ENCODE measurements around the gene MORF4L1. TPM values are rescaled to one million over a fixed set of nuclear protein-coding genes. Genes with fewer than 3 reads are reported as not detected.
"Not testable (repeated sequence)": the region's sequence is repeated elsewhere in the genome, so short reads cannot be mapped to it uniquely, and the experiment has no call there.

The MORF4L1 gene
- total and polyA plus RNA-seq, 2 donors (not counting 1 experiment from before 2014, with no cell fraction given): 268 to 710 TPM

DNA sequence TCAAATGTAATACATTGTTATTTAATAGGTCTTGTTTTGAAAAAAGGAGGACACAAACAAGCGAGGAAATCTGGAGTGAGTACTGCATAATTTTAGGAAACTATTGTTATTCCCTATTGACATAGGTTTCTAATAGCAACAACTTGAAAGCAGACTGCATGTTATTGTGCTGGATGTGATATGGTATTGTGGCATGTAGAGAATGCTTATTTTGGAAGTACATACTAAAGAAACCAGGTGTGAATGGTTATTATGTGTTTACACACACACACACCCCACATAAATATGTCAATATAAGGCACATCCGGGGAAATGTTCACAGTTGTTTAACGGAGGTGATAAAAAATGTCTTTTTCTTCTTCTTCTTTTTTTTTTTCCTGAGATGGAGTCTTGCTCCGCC lies 5.9 kb upstream of the MORF4L1 start:
- no peaks in the 10 kb centered on the region for H3K36me3 ChIP-seq (ENCODE audit: control insufficient read depth, insufficient read depth, low read length)
- no peak overlapping the region for H2AFZ ChIP-seq (ENCODE audit: low read length)
- no peaks in the 10 kb centered on the region for H3K27me3 ChIP-seq (ENCODE audit: control insufficient read depth, insufficient read depth, low read length)
- H3K9ac ChIP-seq (ENCODE audit: insufficient read depth, low read length): no peak overlapping the region
- no peaks in the 10 kb centered on the region for H3K79me2 ChIP-seq (ENCODE audit: control insufficient read depth, insufficient read depth, low read length)
- H3K4me2 ChIP-seq (ENCODE audit: extremely low read depth, insufficient read depth, low read length): no peak overlapping the region
- H3K27ac ChIP-seq (ENCODE audit: insufficient read depth, low read length): no peak overlapping the region
- H4K20me1 ChIP-seq (ENCODE audit: control insufficient read depth, extremely low read depth, insufficient read depth, low read length): no peaks in the 10 kb centered on the region
- no peak overlapping the region for H3K4me3 ChIP-seq (replicated peaks in 1 of 4; ENCODE audit: control extremely low read depth in 1 of 4, insufficient read depth in 1 of 4, low read depth in 3 of 4, low read length in 4 of 4)
- no peaks in the 10 kb centered on the region for H3K9me3 ChIP-seq (ENCODE audit: control insufficient read depth, insufficient read depth, low read depth, low read length)
- DNase-seq (ENCODE audit: low read depth in 2 of 2): no peak
- TF ChIP-seq, protein P1, sequence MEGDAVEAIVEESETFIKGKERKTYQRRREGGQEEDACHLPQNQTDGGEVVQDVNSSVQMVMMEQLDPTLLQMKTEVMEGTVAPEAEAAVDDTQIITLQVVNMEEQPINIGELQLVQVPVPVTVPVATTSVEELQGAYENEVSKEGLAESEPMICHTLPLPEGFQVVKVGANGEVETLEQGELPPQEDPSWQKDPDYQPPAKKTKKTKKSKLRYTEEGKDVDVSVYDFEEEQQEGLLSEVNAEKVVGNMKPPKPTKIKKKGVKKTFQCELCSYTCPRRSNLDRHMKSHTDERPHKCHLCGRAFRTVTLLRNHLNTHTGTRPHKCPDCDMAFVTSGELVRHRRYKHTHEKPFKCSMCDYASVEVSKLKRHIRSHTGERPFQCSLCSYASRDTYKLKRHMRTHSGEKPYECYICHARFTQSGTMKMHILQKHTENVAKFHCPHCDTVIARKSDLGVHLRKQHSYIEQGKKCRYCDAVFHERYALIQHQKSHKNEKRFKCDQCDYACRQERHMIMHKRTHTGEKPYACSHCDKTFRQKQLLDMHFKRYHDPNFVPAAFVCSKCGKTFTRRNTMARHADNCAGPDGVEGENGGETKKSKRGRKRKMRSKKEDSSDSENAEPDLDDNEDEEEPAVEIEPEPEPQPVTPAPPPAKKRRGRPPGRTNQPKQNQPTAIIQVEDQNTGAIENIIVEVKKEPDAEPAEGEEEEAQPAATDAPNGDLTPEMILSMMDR (conservative IDR thresholded peaks at IDR 0.05 in 1 of 2, IDR thresholded peaks at IDR 0.05 in 1 of 2; ENCODE audit: low read depth in 1 of 2, low read length in 2 of 2): no peak
- no peaks in the 10 kb centered on the region for H3K4me1 ChIP-seq (ENCODE audit: control insufficient read depth, extremely low read depth, insufficient read depth, low read length)

DNA sequence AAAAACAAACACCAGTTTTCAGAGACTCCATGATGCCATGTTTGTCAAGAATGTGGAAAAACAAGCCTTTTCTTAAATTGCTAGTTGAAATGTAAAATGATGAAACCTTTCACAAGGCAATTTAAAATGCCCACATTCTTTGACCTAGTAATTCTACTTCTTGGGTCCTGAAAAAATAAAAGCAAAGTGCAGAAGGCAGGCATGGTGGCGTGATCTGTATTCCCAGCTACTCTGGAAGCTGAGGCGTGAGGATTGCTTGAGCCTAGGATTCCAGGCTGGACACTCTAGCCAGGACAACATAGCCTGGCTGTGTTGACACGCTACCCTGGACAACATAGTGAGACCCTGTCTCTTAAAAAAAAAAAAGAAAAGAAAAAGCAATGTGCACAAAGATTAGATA lies 4.3 kb upstream of the MORF4L1 start:
- H4K20me1 ChIP-seq (ENCODE audit: control insufficient read depth, extremely low read depth, insufficient read depth, low read length): no peaks in the 10 kb centered on the region
- no peak overlapping the region for H3K4me2 ChIP-seq (ENCODE audit: extremely low read depth, insufficient read depth, low read length)
- no peaks in the 10 kb centered on the region for H3K27me3 ChIP-seq (ENCODE audit: control insufficient read depth, insufficient read depth, low read length)
- no peaks in the 10 kb centered on the region for H3K9me3 ChIP-seq (ENCODE audit: control insufficient read depth, insufficient read depth, low read depth, low read length)
- H2AFZ ChIP-seq (ENCODE audit: low read length): no peak overlapping the region
- H3K9ac ChIP-seq (ENCODE audit: insufficient read depth, low read length): no peak overlapping the region
- peaks cover 5% of the 10 kb centered on the region for H3K79me2 ChIP-seq (ENCODE audit: control insufficient read depth, insufficient read depth, low read length)
- peaks cover 2% of the 10 kb centered on the region for H3K4me1 ChIP-seq (ENCODE audit: control insufficient read depth, extremely low read depth, insufficient read depth, low read length)
- H3K27ac ChIP-seq (ENCODE audit: insufficient read depth, low read length): no peak overlapping the region
- TF ChIP-seq EZH2 (IDR thresholded peaks at IDR 0.05; ENCODE audit: low read length, missing control alignments): no peak
- TF ChIP-seq, protein P1 (conservative IDR thresholded peaks at IDR 0.05 in 1 of 2, IDR thresholded peaks at IDR 0.05 in 1 of 2; ENCODE audit: low read depth in 1 of 2, low read length in 2 of 2): no peak
- DNase-seq (ENCODE audit: low read depth in 2 of 2): no peak
- no peaks in the 10 kb centered on the region for H3K36me3 ChIP-seq (ENCODE audit: control insufficient read depth, insufficient read depth, low read length)
- H3K4me3 ChIP-seq (replicated peaks in 1 of 4; ENCODE audit: control extremely low read depth in 1 of 4, insufficient read depth in 1 of 4, low read depth in 3 of 4, low read length in 4 of 4): no peak overlapping the region

DNA sequence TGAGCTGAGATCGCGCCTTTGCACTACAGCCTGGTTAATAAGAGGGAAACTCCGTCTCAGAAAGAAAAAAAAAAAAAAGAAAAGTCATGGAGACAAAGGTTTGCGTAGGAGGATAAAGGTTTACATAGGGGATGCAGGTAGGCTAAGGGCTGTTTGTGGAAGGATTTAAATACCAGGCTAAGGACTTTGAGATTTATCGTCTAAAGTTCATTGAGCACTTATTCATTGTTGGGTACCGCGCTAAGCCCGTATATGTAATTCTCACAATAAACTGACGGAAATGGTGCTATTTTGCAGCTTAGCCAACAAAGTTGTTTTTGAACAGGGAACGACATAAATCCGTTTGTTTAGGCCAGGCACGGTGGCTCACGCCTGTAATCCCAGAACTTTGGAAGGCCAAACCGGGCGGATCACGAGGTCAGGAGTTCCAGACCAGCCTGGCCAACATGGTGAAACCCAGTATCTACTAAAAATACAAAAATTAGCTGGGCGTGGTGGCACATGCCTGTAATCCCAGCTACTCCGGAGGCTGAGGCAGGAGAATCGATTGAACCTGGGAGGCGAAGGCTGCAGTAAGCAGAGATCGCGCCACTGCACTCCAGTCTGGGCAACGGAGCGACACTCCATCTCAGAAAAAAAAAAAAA lies 1.1 kb upstream of the MORF4L1 start:
- Histone ChIP-seq H3K4me3 (replicated peaks in 1 of 4; ENCODE audit: control extremely low read depth in 1 of 4, insufficient read depth in 1 of 4, low read depth in 3 of 4, low read length in 4 of 4) (peak overlapping the region in 1 of 4 experiments; percentile 69), H3K27ac (ENCODE audit: insufficient read depth, low read length) (peak overlapping the region; percentile 100), H3K79me2 (ENCODE audit: control insufficient read depth, insufficient read depth, low read length) (peaks cover 37% of the 10 kb centered on the region), H2AFZ (ENCODE audit: low read length) (peak overlapping the region; percentile 97)
- not testable (repeated sequence) for H3K36me3 ChIP-seq (ENCODE audit: control insufficient read depth, insufficient read depth, low read length); H3K9ac ChIP-seq (ENCODE audit: insufficient read depth, low read length); H3K4me1 ChIP-seq (ENCODE audit: control insufficient read depth, extremely low read depth, insufficient read depth, low read length); H4K20me1 ChIP-seq (ENCODE audit: control insufficient read depth, extremely low read depth, insufficient read depth, low read length); DNase-seq (ENCODE audit: low read depth in 2 of 2); H3K9me3 ChIP-seq (ENCODE audit: control insufficient read depth, insufficient read depth, low read depth, low read length); H3K27me3 ChIP-seq (ENCODE audit: control insufficient read depth, insufficient read depth, low read length); H3K4me2 ChIP-seq (ENCODE audit: extremely low read depth, insufficient read depth, low read length)
